Astrocyte of the cerebellum (primary cell): ENCODE results near the gene SNX8.
"Not testable (repeated sequence)": the region's sequence is repeated elsewhere in the genome, so short reads cannot be mapped to it uniquely, and the experiment has no call there.

Experiments
- DNase-seq: peaks from one replicate; pipeline ENCODE4 v3.0.0-alpha.2; 2011; ENCODE audit warnings: low read depth
- H3K4me3 ChIP-seq: 2 replicates; pipeline ENCODE4 v1.5.1; 2011; ENCODE audit warnings: mild to moderate bottlenecking, low read depth, low read length, moderate library complexity
- in situ Hi-C: cut with HindIII; loops from 2 replicates; pipeline ENCODE4 v1.10.0; 2017; ENCODE audit warnings: low sequenced_read_pairs
- TF ChIP-seq, protein P1 (sequence below): IDR thresholded peaks from 2 replicates; pipeline ENCODE4 v1.5.1; 2012; ENCODE audit warnings: low read length, low read depth, moderate library complexity, mild to moderate bottlenecking; ENCODE audit errors: missing control alignments

Gene SNX8

DNA sequence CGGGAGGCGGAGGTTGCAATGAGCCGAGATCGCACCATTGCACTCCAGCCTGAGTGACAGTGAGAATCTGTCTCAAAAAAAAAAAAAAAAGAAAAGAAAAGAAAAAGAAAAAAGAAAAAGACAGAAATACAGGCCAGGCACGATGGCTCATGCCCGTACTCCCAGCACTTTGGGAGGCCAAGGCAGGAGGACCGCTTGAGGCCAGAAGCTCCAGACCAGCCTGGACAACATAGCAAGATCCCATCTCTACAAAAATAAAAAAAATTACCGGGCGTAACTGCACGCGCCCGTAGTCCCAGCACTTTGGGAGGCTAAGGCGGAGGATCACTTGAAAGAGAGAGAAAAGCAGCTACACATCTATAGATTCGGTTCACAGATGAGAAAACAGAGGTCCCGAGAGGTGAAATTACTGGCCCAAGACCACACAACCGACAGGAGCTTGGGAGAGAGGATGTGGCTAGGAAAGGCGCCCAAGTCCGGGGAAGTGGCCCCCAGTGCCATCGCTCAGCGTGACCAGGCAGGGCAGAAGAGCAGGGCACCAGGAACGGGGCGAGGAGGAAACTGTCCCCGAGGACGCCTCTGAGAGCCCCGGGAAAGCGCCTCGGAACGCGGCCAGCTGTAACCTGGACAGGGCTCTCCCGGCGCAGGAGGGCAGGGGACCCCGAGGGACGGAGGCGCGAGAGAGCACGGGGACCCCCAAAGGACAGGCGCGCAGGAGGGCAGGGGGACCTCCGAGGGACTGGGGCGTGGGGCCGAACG lies 612 bp downstream of the SNX8 start:
- TF ChIP-seq, protein P1, sequence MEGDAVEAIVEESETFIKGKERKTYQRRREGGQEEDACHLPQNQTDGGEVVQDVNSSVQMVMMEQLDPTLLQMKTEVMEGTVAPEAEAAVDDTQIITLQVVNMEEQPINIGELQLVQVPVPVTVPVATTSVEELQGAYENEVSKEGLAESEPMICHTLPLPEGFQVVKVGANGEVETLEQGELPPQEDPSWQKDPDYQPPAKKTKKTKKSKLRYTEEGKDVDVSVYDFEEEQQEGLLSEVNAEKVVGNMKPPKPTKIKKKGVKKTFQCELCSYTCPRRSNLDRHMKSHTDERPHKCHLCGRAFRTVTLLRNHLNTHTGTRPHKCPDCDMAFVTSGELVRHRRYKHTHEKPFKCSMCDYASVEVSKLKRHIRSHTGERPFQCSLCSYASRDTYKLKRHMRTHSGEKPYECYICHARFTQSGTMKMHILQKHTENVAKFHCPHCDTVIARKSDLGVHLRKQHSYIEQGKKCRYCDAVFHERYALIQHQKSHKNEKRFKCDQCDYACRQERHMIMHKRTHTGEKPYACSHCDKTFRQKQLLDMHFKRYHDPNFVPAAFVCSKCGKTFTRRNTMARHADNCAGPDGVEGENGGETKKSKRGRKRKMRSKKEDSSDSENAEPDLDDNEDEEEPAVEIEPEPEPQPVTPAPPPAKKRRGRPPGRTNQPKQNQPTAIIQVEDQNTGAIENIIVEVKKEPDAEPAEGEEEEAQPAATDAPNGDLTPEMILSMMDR = no peak
- H3K4me3 ChIP-seq = peak overlapping the region; percentile 70
- in situ Hi-C loops = no loop called here
- no peak for DNase-seq

DNA sequence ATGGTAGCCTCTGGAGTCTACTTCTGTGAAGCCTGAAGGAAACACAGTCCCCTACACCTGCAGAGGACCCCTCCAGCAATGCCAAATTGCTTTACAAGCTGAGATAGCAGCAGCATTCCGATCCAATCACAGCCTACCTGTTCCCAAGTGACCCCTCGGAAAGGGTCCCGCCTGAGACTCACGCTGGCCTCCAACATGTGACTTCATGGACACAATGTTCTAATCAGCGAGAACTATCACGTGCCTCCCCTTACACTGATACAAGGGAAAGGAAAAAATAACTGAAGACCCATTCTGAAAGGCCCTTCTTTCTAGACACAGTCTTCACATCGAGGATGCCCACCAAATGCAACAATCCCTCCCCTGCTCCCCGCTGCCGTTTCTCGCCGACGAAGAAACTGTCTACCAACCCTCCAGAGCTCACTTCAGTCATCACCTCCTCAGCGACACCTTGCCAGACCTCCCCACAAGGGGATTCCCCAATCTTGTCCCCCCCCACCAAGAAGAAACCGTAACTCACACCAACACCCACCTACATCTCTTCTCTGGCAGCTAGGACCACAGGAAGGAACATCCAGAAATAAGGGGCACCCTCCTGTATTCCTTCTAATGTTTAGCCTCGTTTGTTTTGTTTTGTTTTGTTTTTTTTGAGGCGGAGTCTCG lies 1.8 kb downstream of the SNX8 start:
- H3K4me3 ChIP-seq = no peak overlapping the region
- DNase-seq = no peak
- in situ Hi-C loops = no loop called here
- TF ChIP-seq, protein P1 = no peak

DNA sequence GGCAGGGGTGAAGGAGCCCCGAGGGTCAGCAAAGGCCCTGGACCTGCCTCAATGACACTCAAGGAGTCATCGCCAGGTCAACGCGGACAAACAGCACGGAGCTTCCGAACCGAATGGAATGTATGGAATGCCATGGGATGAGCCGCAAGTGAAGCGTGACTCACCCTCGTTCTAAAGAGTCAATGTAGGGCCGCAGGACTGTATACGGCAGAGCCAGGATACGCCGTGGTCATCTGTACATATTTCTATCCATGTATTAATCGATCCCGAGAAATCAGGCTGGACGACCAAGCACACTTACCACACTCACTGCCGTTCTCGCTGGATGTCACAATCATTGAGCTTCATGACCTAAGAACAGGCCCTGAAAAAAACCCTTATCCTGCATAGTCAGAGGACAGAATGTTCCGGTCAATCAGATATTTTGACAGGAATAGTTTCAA lies 4.3 kb downstream of the SNX8 start:
- in situ Hi-C loops = loop anchor here (10.0 kb wide), 1 partner anchor 65 kb away; no protein-coding TSS in a partner anchor
- TF ChIP-seq, protein P1 = no peak
- peak; percentile 79 for DNase-seq
- H3K4me3 ChIP-seq = no peak overlapping the region

DNA sequence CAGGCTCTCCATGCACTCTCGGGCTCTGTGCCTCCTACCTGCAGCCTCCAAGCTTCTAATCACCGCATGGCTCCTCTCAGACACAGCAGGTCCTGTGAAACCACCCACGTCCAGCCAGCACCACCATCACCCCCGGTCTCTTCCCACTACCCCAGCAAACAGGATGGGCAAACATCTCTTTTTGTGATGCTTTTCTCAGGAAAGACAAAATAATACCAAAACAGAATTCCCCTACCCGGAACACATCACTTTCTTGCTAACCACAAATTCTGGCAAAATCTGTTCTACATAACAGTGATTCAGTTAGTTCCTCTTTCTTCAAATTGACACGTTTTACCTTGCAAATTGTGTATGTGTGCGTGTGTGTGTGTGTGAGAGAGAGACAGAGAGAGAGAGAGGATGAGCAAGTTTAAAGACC lies 6.5 kb downstream of the SNX8 start:
- in situ Hi-C loops = loop anchor here (10.0 kb wide), 1 partner anchor 67 kb away; no protein-coding TSS in a partner anchor
- no peak for DNase-seq

DNA sequence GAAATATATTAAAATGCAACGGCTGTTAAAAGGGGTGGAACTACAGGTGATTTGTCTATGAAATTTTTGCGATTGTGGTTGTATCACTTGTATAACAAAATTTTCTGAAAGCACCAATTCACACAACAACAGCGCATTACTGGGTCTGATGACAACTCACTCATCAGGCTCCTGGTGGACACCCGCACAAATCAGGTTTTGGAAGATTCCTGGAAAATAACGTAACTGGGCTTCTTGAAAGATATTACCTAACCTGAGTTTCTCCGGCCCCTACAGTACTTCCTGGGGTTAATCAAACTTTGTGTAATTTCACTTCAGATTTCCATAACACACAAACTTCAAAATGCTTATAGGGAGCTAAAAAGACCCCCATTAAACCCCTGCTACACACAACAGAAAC lies 7.6 kb downstream of the SNX8 start:
- TF ChIP-seq, protein P1 = no peak
- DNase-seq = no peak
- no peak overlapping the region for H3K4me3 ChIP-seq
- in situ Hi-C loops = loop anchor here (10.0 kb wide), 1 partner anchor 68 kb away; no protein-coding TSS in a partner anchor

More for the DNA sequence above, 6.5 kb downstream of the SNX8 start:
- H3K4me3 ChIP-seq = no peak overlapping the region
- TF ChIP-seq, protein P1 = no peak

DNA sequence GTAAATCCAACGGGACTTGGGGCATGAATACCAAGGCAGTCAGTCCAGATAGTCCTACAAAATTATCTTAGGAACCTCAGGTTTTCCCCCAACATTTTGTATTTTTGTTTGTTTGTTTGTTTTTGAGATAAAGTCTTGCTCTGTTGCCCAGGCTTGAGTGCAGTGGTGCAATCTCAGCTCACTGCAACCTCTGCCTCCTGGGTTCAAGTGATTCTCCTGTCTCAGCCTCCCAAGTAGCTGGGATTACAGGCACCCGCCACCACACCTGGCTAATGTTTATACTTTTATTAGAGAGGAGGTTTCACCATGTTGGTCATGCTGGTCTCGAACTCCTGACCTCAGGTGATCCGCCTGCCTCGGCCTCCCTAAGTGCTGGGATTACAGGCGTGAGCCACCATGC lies 9.0 kb downstream of the SNX8 start:
- in situ Hi-C loops = loop anchor here (10.0 kb wide), 1 partner anchor 70 kb away; no protein-coding TSS in a partner anchor
- DNase-seq, H3K4me3 ChIP-seq: not testable (repeated sequence)

DNA sequence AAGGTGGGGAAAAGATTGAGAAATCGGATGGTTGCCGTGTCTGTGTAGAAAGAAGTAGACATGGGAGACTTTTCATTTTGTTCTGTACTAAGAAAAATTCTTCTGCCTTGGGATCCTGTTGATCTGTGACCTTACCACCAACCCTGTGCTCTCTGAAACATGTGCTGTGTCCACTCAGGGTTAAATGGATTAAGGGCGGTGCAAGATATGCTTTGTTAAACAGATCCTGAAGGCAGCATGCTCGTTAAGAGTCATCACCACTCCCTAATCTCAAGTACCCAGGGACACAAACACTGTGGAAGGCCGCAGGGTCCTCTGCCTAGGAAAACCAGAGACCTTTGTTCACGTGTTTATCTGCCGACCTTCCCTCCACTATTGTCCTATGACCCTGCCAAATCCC lies 10.7 kb downstream of the SNX8 start:
- DNase-seq = not testable (repeated sequence)
- in situ Hi-C loops = loop anchor here (10.0 kb wide), 1 partner anchor 71 kb away; no protein-coding TSS in a partner anchor

DNA sequence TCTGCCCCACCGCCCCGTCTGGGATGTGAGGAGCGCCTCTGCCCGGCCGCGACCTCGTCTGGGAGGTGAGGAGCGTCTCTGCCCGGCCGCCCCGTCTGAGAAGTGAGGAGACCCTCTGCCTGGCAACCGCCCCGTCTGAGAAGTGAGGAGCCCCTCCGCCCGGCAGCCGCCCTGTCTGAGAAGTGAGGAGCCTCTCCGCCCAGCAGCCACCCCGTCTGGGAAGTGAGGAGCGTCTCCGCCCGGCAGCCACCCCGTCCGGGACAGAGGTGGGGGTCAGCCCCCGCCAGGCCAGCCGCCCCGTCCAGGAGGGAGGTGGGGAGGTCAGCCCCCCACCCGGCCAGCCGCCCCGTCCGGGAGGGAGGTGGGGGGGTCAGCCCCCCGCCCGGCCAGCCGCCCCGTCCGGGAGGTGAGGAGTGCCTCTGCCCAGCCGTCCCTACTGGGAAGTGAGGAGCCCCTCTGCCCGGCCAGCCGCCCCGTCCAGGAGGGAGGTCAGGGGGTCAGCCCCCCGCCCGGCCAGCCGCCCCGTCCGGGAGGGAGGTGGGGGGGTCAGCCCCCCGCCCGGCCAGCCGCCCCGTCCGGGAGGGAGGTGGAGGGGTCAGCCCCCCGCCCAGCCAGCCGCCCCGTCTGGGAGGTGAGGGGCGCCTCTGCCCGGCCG lies 11.4 kb downstream of the SNX8 start:
- not testable (repeated sequence) for DNase-seq, H3K4me3 ChIP-seq
- in situ Hi-C loops = loop anchor here (10.0 kb wide), 1 partner anchor 72 kb away; no protein-coding TSS in a partner anchor

More for the DNA sequence above, 10.7 kb downstream of the SNX8 start:
- H3K4me3 ChIP-seq = not testable (repeated sequence)
